CD14-positive monocyte (primary cell): ENCODE results near the gene HLA-DOA. TPM values are rescaled to one million over a fixed set of nuclear protein-coding genes. Genes with fewer than 3 reads are reported as not detected.

ENCODE experiments used
- DNase-seq, 3 donors: peaks; one replicate each; pipeline ENCODE4 v3.0.0-alpha.2; 2011 to 2022
- H2AFZ ChIP-seq: 2 replicates; pipeline ENCODE4 v1.6.0; 2012; ENCODE audit warnings: mild to moderate bottlenecking, low read depth, low read length, inconsistent platforms; ENCODE audit not compliant: insufficient read depth, poor library complexity, severe bottlenecking
- H3K27ac ChIP-seq, 2 donors: 1 replicate in 1 of 2; 2 replicates in 1 of 2; pipeline ENCODE4 v1.5.1; 2012 to 2013; ENCODE audit warnings: low read length in 2 of 2, control low read depth in 1 of 2, inconsistent platforms in 1 of 2, low read depth in 1 of 2, mild to moderate bottlenecking in 1 of 2
- H3K27me3 ChIP-seq, 2 donors: one replicate each; pipeline versions ENCODE4 v1.6.0 to v1.6.1; 2011 to 2013; ENCODE audit warnings: low read length in 2 of 2; ENCODE audit not compliant: control insufficient read depth in 2 of 2, insufficient read depth in 2 of 2
- H3K36me3 ChIP-seq, 2 donors: replicated peaks in 1 of 2; 1 replicate in 1 of 2; 2 replicates in 1 of 2; pipeline versions ENCODE4 v1.5.1 to v1.6.1; 2012 to 2013; ENCODE audit warnings: low read length in 2 of 2, control low read depth in 1 of 2, inconsistent platforms in 1 of 2, mild to moderate bottlenecking in 1 of 2; ENCODE audit not compliant: insufficient read depth in 2 of 2, control insufficient read depth in 1 of 2
- H3K4me1 ChIP-seq, 2 donors: 1 replicate in 1 of 2; 2 replicates in 1 of 2; pipeline versions ENCODE4 v1.5.1 to v1.6.1; 2012 to 2013; ENCODE audit warnings: low read length in 2 of 2, control low read depth in 1 of 2, inconsistent platforms in 1 of 2, mild to moderate bottlenecking in 1 of 2, moderate library complexity in 1 of 2; ENCODE audit not compliant: insufficient read depth in 2 of 2, control insufficient read depth in 1 of 2
- H3K4me2 ChIP-seq: replicated peaks from 2 replicates; pipeline ENCODE3; 2012; ENCODE audit warnings: low read length, moderate library complexity, mild to moderate bottlenecking; ENCODE audit not compliant: poor library complexity, severe bottlenecking; ENCODE audit errors: extremely low read depth
- H3K4me3 ChIP-seq, 3 experiments: fragments of 200-600 bp in 1 of 3; sonication (generic) in 1 of 3; replicated peaks in 1 of 3; 1 replicate in 2 of 3; 2 replicates in 1 of 3; pipeline ENCODE4 v1.5.1; 2011 to 2013; ENCODE audit warnings: low read length in 3 of 3, mild to moderate bottlenecking in 3 of 3, control low read depth in 2 of 3, low read depth in 2 of 3, inconsistent platforms in 1 of 3, moderate library complexity in 1 of 3
- H3K79me2 ChIP-seq: 2 replicates; pipeline ENCODE4 v1.6.0; 2012; ENCODE audit warnings: mild to moderate bottlenecking, control low read depth, inconsistent platforms, low read length, moderate library complexity; ENCODE audit not compliant: insufficient read depth
- H3K9ac ChIP-seq: 2 replicates; pipeline ENCODE4 v1.6.0; 2017; ENCODE audit warnings: low read length, mild to moderate bottlenecking; ENCODE audit not compliant: insufficient read depth, poor library complexity, severe bottlenecking
- H3K9me3 ChIP-seq, 2 donors: replicated peaks in 1 of 2; 1 replicate in 1 of 2; 2 replicates in 1 of 2; pipeline versions ENCODE4 v1.5.1 to v1.6.1; 2012 to 2013; ENCODE audit warnings: low read length in 2 of 2, control low read depth in 1 of 2; ENCODE audit not compliant: control insufficient read depth in 1 of 2, insufficient read depth in 1 of 2
- H4K20me1 ChIP-seq: 2 replicates; pipeline ENCODE4 v1.6.0; 2012; ENCODE audit warnings: mild to moderate bottlenecking, low read length, control low read depth, moderate library complexity; ENCODE audit not compliant: insufficient read depth
- H3K27ac Mint-ChIP-seq, 7 donors: one replicate each; pipeline ENCODE4 v1.8.0; 2020; ENCODE audit warnings: mild to moderate bottlenecking in 7 of 7, mixed read lengths in 7 of 7, moderate library complexity in 6 of 7, inconsistent platforms in 2 of 7
- H3K27me3 Mint-ChIP-seq, 3 donors: one replicate each; pipeline ENCODE4 v1.8.0; 2021 to 2022; ENCODE audit warnings: low read depth in 3 of 3, mild to moderate bottlenecking in 3 of 3, mixed read lengths in 3 of 3, moderate library complexity in 3 of 3, inconsistent platforms in 1 of 3
- H3K36me3 Mint-ChIP-seq, 2 donors: one replicate each; pipeline ENCODE4 v1.8.0; 2020; ENCODE audit warnings: mixed read lengths in 2 of 2, inconsistent platforms in 1 of 2, mild to moderate bottlenecking in 1 of 2
- H3K4me1 Mint-ChIP-seq: one replicate; pipeline ENCODE4 v1.8.0; 2020; ENCODE audit warnings: mild to moderate bottlenecking, mixed read lengths
- H3K4me3 Mint-ChIP-seq, 2 donors: one replicate each; pipeline ENCODE4 v1.8.0; 2020; ENCODE audit warnings: mild to moderate bottlenecking in 2 of 2, mixed read lengths in 2 of 2, moderate library complexity in 1 of 2
- H3K9me3 Mint-ChIP-seq, 7 donors: one replicate each; pipeline ENCODE4 v1.8.0; 2020 to 2022; ENCODE audit warnings: mixed read lengths in 7 of 7, mild to moderate bottlenecking in 6 of 7, moderate library complexity in 6 of 7, inconsistent platforms in 2 of 7
- WGBS: methylation state at CpG from one replicate; pipeline ENCODE4 v1.1.5; 2013; ENCODE audit warnings: missing lambda C conversion rate; ENCODE audit not compliant: insufficient coverage; 5-methylcytosine and 5-hydroxymethylcytosine counted together
- intact Hi-C, 2 donors: fragments of 100-400 bp; cut with micrococcal nuclease; formaldehyde crosslinking; loops; one replicate each; pipeline versions ENCODE4 v1.15.0 to v1.15.1; 2023
- polyA plus RNA-seq, 3 donors: library from polyadenylated mRNA; depleted of rRNA in 1 of 3; unstranded in 2 of 3; stranded (reverse) in 1 of 3; fragments of 300-500 nt in 2 of 3; fragments of >200 nt in 1 of 3; fragmentation: Illumina TruSeq in 2 of 3; gene quantifications; 1 replicate in 2 of 3; 2 replicates in 1 of 3; pipeline ENCODE4 v1.2.3, GENCODE V29; 2012 to 2021
- TF ChIP-seq, protein P1 (sequence below): fragments of 200-600 bp; IDR thresholded peaks from one replicate; pipeline ENCODE4 v1.8.0; 2022; ENCODE audit warnings: antibody characterized with exemption, mild to moderate bottlenecking

Gene HLA-DOA
- polyA plus RNA-seq, 3 donors, result 2.8 to 15.4 (median 9.1) TPM

- Histone ChIP-seq H3K36me3 (peaks cover 10 to 14% of the 10 kb centered on the region in 2 donors), H3K27me3 (no peaks in the 10 kb centered on the region), H3K79me2 (peaks cover 73% of the 10 kb centered on the region), H3K4me3 (no peak overlapping the region), H3K27ac (no peak overlapping the region), H3K9ac (no peak overlapping the region), H4K20me1 (no peaks in the 10 kb centered on the region), H3K9me3 (no peaks in the 10 kb centered on the region), H3K4me1 (peaks cover 51 to 52% of the 10 kb centered on the region in 2 donors), H3K4me2 (no peak overlapping the region), H2AFZ (no peak overlapping the region)
- TF ChIP-seq, protein P1, sequence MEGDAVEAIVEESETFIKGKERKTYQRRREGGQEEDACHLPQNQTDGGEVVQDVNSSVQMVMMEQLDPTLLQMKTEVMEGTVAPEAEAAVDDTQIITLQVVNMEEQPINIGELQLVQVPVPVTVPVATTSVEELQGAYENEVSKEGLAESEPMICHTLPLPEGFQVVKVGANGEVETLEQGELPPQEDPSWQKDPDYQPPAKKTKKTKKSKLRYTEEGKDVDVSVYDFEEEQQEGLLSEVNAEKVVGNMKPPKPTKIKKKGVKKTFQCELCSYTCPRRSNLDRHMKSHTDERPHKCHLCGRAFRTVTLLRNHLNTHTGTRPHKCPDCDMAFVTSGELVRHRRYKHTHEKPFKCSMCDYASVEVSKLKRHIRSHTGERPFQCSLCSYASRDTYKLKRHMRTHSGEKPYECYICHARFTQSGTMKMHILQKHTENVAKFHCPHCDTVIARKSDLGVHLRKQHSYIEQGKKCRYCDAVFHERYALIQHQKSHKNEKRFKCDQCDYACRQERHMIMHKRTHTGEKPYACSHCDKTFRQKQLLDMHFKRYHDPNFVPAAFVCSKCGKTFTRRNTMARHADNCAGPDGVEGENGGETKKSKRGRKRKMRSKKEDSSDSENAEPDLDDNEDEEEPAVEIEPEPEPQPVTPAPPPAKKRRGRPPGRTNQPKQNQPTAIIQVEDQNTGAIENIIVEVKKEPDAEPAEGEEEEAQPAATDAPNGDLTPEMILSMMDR, result no peak
- intact Hi-C loops, result no loop called here
- WGBS, result 63% methylated on average over 3 of the region's 4 CpGs
- Mint-ChIP-seq H3K27me3 (peaks cover 0 to 1% (median 0%) of the 10 kb centered on the region in 3 donors), H3K4me1 (peaks cover 58% of the 10 kb centered on the region), H3K36me3 (peaks cover 21 to 22% of the 10 kb centered on the region in 2 donors), H3K4me3 (no peak overlapping the region), H3K27ac (peak overlapping the region in 4 of 7 donors; percentile 21 to 97 (median 96)), H3K9me3 (no peaks in the 10 kb centered on the region)
- DNase-seq, result no peak
Measured at GRCh38 chr6:32954267-32954666, 55.1 kb downstream of the HLA-DOA start.

Other genes starting within 250 kb of the HLA-DOA start
- gene HLA-DQB2, start 246.1 kb downstream of the HLA-DOA start, polyA plus RNA-seq, result 10 to 100 TPM in 1 of 3 donors, 1 to 10 TPM in 1, not detected in 1; 4.4 to 37.5 TPM
- gene HLA-DOB, start 192.6 kb downstream of the HLA-DOA start, polyA plus RNA-seq, result 1 to 10 TPM in 1 of 3 donors, under 1 TPM in 2; 0.25 to 6.2 (median 0.64) TPM
- gene TAP2, start 170.9 kb downstream of the HLA-DOA start, polyA plus RNA-seq, result 10 to 100 TPM; 12.6 to 48.7 (median 25.9) TPM
- 100 to 1,000 TPM; 164 to 534 (median 487) TPM for gene PSMB8, start 165.5 kb downstream of the HLA-DOA start, polyA plus RNA-seq
- gene TAP1, start 155.9 kb downstream of the HLA-DOA start, polyA plus RNA-seq, result 100 to 1,000 TPM; 119 to 221 (median 204) TPM
- gene PSMB9, start 155.4 kb downstream of the HLA-DOA start, polyA plus RNA-seq, result 100 to 1,000 TPM; 204 to 405 (median 350) TPM
- 100 to 1,000 TPM; 510 to 924 (median 726) TPM for gene HLA-DMB, start 68.6 kb downstream of the HLA-DOA start, polyA plus RNA-seq
- 100 to 1,000 TPM; 434 to 526 (median 515) TPM for gene HLA-DMA, start 56.5 kb downstream of the HLA-DOA start, polyA plus RNA-seq
- gene BRD2, start 41.0 kb downstream of the HLA-DOA start, polyA plus RNA-seq, result 100 to 1,000 TPM in 1 of 3 donors, 10 to 100 TPM in 1, 1 to 10 TPM in 1; 9.6 to 475 (median 21.7) TPM
- 1,000 to 10,000 TPM in 1 of 3 donors, 100 to 1,000 TPM in 2; 578 to 1,024 (median 796) TPM for gene HLA-DPA1, start 64.1 kb upstream of the HLA-DOA start, polyA plus RNA-seq
- gene HLA-DPB1, start 66.4 kb upstream of the HLA-DOA start, polyA plus RNA-seq, result 100 to 1,000 TPM; 569 to 682 (median 676) TPM
- under 1 TPM in 1 of 3 donors, not detected in 2; 0.57 TPM for gene COL11A2, start 182.9 kb upstream of the HLA-DOA start, polyA plus RNA-seq
- gene RXRB, start 191.1 kb upstream of the HLA-DOA start, polyA plus RNA-seq, result 10 to 100 TPM in 1 of 3 donors, 1 to 10 TPM in 2; 4.5 to 74.5 (median 5.1) TPM
- gene SLC39A7, start 191.3 kb upstream of the HLA-DOA start, polyA plus RNA-seq, result 10 to 100 TPM; 14.5 to 32.7 (median 17.7) TPM
- 10 to 100 TPM in 1 of 3 donors, 1 to 10 TPM in 2; 3.8 to 10.6 (median 4.7) TPM for gene HSD17B8, start 195.1 kb upstream of the HLA-DOA start, polyA plus RNA-seq
- gene RING1, start 198.9 kb upstream of the HLA-DOA start, polyA plus RNA-seq, result 10 to 100 TPM in 1 of 3 donors, 1 to 10 TPM in 2; 4.6 to 27.9 (median 5.7) TPM